D341Med (cell line): ENCODE results near the gene DUSP9.
"Not testable (repeated sequence)": the region's sequence is repeated elsewhere in the genome, so short reads cannot be mapped to it uniquely, and the experiment has no call there.

Experiments used
- DNase-seq: peaks from one replicate; pipeline ENCODE4 v3.0.0; 2012; ENCODE audit warnings: low spot score

The DUSP9 gene, protein sequence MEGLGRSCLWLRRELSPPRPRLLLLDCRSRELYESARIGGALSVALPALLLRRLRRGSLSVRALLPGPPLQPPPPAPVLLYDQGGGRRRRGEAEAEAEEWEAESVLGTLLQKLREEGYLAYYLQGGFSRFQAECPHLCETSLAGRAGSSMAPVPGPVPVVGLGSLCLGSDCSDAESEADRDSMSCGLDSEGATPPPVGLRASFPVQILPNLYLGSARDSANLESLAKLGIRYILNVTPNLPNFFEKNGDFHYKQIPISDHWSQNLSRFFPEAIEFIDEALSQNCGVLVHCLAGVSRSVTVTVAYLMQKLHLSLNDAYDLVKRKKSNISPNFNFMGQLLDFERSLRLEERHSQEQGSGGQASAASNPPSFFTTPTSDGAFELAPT

DNA sequence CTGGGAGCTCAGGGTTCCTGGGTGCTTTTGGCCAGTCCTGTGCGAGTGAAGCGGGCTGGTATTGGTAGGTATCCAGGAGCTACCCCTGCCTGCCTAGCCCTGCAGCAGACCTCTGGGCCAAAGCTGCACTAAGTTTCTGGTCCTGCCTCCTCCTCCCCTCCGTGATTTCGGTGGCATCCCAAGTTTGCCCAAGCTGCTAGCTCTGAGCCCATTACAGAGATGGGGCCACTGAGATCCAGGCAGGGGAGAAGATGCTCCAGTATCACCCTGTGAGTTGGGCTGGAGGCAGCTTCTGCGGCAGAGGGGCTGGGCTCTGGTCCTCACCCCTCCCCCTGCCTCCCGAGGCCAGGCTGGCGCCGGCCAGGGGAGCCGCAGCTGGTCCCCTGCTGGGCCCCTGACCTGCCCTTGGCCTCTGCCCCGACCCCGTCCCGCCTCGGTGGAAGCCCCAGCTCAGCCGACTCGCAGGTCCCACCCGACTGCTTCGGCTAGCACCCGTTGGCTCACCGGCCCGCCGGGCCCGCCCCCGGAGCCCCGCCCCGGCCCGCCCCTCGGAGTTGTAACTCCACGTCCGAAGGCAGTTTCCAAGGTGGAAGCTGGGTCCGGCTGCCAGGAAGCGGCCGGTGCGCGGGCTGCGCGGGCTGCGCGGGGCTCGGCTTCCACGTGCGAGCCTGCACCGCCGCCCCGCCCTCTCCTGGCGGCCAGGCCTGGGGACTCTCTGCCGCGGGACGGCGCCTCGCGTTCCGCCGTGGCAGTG is at the start of gene DUSP9:
Gene DUSP9, plus strand, starts transcription at position 584 of the 754 bp plus-strand sequence. CDS start 751 bp downstream, outside the sequence.
- peak; percentile 66 for DNase-seq

DNA sequence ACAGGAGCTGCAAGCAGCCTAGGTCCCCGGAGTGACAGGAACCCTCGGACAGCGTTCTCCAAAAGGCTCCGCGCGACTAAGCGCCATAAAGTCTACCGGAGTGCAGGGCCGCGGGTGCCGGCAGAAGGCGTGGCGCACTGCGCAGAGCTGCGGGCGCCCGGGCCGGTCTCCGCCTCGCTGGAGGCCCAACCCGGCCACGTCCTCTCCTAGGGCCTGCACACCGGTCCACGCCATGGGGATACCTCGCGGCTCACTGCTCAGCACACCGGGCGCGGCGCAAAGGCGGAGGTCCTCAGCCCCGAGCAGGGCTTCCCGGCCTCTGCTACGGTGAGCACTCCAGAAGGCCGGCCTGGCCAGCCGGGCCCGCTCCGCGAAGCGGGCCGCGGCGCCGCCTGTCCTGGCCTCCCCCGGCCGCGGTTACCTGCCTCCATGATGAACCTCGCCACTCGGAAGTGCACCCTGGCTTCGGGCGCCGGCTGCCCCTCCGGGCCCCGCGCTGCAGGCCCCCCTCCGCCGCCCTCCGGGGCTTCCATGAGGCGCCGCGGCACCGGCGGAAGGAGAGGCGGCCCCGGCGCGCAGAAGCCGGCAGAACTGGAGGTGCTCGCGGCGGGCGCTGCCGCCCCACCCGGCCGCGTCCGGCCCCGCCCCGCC is 48.3 kb upstream of the DUSP9 start, which contains the start of gene CCNQ:
Gene CCNQ, minus strand, starts transcription at position 599 of the 651 bp plus-strand sequence. Its CDS starts 66 bp downstream, at position 533.
- DNase-seq: peak; percentile 52

DNA sequence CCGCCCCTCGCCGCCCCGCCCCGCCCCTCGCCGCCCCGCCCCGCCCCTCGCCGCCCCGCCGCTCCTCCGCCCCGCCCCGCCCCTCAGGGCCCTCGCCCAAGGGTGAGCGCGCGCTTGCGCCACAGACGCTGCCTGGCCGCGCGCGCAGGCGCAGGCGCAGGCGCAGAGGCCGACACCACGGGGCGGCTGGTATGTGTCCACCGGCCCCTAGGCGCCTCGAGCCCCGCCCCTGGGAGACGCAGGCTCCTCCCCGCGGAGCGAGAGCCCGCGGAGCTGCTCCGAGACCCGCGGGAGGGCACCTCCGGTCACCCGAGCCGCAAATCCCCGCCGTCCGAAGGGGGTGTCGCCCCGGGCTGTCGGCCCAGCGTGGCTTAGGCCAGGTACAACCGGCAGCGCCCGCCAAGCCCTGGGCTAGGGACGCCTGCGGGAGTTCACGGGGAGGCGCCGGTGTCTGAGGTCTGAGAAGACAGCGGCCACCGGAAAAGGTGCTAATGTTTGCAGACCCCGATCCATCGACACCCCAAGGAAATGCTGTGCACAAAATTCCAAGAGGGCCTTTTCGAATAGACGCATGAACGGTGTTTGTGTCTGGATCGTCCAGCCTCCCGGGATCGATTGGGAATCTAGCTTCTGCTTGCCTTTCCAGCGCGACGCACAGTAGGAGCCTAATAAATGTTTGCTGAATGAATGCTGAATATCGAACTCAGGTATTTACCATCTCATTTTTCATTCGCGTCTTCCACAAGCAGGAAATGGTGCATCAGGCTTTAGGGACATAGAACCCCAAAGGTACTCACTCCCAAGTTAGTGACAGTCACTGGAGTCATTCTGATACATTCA is 47.6 kb upstream of the DUSP9 start:
- peak; percentile 96 for DNase-seq

DNA sequence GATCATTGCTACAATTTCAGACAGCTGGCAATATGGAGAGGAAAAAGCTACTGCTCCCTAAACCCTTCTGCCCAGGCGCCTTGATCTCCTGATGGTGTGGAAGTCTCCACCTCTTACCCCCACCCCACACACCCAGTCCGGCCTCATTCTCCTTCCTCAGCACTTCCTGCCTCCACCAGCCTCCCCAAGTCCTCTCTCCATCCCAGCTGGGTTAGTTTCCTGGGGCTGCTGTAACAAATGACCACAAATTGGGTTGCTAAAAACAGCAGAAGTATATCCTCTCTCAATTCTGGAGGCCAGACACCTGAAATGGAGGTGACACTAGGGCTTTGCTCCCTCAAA is 47.0 kb upstream of the DUSP9 start:
- DNase-seq: no peak

DNA sequence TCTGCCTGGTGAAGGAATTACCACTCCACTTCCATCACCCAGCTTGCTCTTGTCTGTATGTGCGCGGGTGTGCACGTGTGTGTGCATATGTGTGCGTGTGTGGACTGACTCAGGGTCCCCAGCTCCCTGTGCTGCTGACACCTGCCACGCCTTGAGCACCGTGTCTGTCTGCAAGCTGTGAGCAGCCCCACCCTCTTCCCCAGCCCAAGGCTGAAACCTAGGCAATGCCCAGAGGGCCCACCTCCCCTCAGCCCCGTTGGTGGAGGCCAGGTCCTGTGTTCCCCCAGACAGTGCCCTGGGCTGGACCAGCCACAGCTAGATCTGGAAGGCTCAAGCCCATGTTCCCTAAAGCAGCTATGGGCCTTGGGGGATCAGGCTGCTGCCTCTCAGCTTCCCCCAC is 46.1 kb upstream of the DUSP9 start:
- no peak for DNase-seq

DNA sequence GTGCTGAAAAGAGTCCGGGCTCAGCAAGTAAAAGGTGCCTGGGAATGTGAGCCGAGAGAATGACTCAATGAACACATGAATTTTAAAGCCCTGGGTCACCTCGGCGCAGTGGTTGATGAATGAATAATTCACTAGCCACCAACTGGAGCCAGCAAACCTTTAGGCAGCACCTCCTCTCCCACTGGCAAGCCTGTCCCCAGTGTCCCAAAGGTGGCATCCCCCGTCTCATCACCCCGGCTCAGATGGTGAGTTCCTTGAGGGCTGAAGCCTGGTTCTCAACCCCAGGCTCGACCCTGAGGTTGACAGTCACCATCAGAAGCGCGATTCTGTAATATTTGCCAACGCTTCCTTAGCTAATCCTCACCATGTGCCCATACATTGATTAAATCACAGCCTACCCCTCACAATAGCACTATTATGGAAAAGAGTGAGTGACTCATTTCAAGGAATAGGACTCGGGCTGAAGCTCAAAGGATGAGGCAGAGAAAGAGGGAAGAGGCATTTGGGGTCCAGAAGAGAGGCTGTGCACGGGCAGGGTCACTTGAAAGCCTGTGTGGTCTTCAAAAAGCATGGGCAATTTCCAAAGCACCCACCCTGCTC is 45.4 kb upstream of the DUSP9 start:
- DNase-seq: no peak

DNA sequence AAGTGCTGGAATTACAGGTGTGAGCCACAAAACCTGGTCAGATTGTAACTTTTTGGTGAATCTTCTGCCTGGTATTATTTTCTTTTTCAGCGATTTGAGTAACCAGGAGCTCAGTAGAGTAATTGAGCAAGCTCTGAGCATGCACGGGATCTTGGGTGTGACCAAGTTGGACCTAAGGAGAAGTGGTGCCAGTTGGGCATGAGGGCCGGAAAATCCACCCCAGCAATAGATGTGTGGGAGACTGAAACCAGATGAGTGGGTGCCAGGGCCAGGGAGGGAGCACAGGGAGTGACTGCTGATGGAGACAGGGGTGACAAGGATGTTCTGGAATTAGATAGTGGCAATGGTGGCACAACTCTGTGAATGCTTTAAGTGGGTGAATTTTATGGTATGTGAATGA is 44.4 kb upstream of the DUSP9 start:
- DNase-seq: no peak

DNA sequence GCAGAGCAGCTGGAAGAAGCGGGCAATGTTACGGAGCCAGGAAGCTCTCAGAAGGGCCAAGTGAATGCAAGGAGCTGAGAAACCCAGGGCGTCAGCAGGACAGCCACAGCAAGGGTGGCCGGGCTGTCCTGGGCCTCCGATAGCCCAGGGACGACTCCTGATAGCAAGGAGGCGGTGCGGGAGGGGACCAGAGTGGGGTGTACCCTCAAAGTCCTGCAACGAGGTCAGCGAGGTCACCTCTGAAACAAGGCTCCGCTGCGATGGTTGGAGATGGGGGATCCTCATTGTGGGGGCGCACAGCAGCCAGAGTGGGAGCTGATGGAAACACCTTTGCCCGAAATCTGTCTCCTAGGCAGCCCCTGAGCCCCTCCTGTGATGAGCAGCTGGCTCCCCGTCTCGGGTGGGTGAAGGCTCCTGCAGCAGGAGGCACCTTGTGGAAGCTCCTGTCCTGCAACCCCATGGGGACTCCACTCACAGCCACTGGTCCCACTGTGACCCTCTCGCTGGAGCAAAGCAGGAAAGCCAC is 43.8 kb upstream of the DUSP9 start:
- DNase-seq: no peak

DNA sequence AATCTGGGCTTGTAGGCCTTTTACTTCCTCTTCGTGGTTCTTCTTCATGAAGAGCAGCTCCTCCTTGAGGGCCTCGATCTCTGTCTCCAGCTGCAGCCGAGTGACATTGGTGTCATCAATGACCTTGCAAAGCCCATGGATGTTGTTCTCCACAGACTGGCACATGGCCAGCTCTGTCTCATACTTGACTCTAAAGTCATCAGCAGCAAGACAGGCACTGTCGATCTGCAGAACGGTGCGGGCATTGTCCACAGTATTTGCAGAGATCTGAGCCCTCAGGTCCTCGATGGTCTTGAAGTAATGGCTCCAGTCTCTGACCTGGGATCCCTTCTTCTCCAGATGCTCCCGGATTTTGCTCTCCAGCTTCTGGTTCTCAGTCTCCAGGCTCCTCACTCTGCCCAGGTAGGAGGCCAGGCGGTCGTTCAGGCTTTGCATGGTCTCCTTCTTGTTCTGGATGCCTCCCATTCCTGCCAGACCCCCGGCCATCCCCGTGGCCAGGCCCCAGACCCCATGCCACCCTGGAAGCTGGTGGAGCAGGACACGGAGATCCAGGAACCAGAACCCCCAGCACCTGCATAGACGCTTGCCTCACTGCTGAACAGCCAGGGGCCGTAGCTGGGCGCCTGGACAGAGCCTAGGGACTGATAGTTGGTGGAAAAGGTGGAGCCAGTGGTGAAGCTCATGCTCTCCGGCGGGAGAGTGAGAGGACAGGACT is 42.2 kb upstream of the DUSP9 start:
- DNase-seq: not testable (repeated sequence)

DNA sequence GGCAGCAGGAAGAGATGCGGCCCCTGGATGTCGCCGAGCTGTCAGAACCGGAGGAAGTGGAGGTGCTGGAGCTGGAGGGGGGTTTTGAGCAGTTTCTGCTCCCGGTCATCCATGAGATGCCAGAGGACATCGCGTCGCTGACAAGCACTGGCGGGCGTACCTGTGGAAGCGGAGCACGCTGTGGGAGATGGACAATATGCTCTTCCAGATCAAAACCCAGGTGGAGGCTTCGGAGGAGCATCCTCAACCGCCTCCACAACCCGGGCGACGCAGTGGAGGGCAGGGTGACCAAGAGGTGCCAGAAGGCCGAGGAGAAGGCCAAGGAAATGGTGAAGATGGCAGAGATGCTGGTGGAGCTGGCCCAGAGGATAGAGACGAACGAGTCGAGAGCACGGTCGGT is 40.5 kb upstream of the DUSP9 start:
- DNase-seq: no peak

DNA sequence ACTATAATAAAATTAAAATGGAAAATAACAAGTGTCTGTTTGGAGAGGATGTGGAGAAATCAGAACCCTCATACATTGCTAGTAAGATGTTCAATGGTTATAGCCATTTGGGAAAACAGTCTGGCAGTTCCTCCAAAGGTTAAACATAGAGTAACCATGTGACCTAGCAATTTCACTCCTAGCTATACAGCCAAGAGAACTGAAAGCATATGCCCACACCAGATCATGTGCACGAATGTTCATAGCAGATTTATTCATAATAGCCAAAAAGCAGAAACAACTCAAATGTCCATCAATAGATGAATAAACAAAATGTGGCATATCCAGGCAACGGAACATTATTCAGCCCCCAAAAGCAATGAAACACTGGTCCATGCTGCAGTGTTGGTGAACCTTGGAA is 38.6 kb upstream of the DUSP9 start:
- no peak for DNase-seq

DNA sequence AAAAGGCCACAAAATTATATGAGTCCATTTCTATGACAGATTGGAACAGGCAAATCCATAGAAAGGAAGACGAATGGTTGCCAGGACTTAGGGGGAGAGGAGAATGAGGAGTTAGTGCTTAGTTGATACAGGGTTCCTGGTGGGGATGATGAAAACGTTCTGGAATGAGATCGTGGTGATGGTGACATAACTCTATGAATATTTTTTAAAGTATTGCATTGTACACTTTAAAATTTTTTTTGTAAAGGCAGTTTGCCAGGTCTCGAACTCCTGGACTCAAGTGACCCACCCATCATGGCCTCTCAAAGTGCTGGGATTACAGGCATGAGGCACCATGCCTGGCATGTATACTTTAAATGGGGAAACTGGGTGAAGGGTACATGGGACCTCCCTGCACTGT is 38.2 kb upstream of the DUSP9 start:
- no peak for DNase-seq

DNA sequence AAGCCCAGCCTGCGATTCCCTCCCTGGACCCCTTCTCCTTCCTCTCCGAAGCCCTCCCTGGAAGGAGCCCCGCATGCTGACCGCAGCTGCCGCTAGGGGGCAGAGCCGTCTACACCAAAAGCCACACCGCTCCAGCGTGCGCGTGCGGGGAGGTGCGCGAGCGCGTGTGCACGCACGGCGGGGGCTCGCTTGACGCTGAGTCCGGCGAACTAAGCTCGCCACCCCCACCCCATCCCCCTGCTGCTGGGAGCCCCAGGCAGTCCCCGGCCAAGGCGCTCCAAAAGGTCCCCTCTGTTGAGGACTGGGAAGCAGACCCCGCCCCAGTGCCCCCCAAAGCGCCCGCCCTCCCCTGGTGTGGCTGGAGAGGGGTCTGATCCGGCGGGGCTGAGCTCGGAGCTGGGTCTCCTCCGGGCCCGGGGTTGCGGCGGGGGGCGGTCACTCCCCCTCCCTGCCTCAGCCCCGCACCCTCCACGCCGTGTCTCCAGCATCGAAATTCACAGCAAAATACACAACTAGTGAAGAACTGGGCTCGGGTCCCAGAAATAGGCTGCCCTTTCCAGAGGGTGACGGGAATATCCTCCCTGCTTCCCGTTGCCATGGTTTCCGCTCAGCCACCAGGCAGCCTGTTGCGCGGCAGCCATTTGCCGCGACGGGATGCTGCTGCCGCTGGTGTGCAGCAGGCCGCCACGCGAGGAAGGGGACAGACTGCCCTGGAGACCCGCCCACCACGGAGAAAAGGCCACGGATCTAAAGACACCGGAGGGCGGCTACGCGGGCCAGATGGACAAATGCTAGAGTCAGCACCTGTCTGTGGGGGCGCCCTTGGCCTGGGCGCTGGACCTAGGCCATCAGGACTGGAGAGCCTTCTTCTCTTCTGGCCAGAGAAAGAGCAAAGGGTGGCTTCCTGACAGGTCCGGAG is 36.8 kb upstream of the DUSP9 start:
- peak; percentile 87 for DNase-seq

DNA sequence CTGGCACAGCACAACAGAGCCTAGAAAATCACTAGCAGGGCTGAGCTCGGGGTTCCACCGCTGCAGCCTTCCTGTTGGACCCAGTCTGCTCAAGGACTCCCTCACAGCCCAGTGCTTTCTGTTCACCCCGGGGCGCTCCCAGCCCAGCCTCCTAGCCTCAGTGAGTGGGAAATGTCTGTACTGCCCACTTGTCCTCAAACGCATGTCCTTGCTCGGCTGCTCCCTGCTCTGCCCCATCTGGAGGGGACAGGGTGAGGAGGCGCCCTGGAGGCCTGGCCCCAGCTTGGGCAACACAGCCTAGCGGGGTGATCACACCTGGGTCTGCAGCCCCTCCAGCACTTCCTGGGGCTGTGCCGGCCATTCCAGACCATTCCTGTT is 36.2 kb upstream of the DUSP9 start:
- no peak for DNase-seq

DNA sequence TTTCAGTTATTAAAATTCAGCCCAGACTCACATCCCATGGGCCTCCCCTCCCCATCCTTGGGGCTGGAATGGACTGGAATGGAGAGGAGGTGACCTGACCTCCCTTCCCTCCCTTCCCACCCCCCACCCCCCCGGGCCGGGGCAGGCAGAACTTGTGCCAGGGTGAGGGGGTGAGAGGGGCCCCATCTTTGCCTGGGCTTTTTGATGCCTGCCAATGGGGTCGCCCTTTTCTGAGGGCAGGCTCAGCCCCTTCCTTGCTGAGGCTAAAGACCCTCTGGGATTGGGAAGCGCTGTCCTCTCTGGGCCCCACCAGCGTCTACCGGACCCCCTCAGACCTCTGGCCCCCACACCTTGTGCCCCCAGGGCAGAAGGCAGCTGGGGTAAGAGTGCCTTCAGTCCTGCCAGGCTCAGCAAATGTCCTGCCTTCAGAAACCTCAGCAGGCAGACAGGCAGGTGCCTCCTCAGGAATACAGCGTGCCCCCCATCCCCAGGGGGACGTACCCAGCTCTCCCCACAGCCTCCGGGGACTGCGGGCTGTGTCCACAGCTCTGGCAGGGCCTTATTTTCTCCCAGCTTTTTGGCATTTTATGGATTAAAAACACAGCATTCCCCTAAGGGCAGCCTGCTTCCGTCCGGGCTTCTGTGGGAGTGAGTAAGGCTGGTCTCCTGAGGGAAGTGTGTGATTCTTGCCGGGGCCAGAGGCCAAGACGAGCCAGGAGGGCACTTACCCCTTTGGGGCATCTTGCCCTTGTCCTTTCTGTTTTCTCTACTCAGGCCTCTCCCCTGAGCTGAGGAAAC is 35.5 kb upstream of the DUSP9 start:
- DNase-seq: no peak

DNA sequence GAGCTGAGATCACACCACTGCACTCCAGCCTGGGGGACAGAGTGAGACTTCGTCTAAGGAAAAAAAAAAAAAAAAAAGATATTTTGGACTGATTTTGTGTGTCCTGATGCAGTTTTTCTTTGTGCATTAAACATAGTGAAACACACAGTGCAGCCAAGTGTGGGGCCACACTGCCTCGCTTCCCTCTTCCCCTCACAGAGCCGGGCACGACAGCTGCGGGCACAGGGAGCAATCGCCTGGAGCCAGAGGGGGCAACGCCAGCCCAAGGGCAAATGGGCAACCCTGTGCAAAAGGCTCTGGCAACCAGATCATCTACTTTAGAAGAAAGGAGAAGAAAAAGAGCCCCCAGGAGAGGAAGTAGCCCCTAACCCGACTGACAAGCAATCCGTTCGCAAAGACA is 34.6 kb upstream of the DUSP9 start:
- no peak for DNase-seq

DNA sequence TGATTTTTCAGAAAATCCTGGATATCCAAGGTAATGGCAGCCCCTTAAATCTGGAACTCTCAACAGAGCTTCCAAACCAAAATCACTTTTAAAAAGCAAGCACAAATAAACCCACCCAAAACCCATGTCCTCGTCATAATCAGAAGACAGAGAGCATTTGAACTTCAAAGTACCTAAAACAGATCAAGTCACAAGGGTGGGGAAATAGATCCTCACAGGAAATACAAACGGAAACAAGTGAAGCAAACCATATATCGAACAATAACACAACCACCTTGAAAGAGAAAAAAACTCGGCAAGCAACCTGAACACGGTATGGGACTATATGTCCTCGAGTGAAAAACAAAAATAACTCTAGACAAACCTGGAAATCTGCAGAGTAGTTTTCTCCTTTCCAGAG is 32.2 kb upstream of the DUSP9 start:
- no peak for DNase-seq

DNA sequence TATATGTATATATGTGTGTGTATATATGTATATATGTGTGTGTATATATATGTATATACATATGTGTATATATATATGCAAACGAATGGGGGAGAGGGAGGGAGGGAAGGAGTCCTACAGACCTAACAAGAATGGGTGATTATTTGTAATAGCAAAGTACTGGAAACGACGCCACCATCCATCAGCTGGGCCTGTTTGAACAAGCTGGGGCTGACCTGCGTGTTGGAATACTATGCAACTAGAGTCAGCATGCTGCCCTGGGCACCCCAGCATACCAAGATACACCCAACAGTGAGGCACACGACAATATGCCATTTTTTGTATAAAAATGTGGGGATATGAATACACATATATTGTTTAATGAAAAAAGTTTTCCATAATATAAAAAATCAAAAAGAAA is 26.4 kb upstream of the DUSP9 start:
- DNase-seq: no peak
